Measurements from ENCODE around the gene ZNF516.
"Not testable (repeated sequence)": the region's sequence is repeated elsewhere in the genome, so short reads cannot be mapped to it uniquely, and the experiment has no call there.

ZNF516 gene

DNA sequence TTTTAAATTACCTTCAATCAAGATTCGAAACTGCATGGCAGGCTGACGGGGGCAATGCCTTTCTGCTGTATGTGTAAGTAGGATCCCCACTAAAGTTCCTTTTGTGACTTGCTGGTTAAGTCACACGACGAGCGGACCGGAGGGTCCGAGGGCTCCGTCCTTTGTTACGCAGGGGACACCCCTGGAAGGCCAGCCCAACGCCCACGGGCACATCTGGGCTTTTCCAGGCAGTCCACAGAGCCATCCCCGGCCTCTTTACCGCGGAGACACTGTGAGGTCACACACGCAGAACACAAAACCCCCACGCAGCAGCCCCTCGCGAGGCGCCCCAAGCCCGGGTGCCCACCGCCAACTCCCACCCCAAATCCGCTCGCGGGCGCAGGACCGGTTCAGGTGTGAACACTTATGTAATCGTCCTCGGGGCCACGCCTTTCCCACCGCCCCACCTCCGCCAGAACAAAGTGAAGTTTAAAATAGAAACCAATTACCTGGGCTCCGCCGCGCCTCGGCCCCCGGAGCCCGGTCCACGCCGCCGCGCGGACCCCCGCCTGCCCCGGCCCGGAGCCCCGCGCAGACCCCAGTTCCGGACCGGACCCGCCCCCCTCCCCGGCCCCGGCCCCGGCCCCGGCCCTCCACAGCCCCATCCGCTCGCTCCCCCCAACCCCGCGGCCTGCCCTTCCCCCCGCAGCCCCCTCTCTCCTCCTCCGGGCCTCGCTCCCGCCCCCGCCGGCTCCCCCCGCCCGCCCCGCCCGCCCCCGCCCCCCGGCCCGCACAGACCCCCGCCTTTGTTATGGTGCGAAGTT is 4.2 kb downstream of the ZNF516 start:
- DNase-seq, result peak; percentile 79

DNA sequence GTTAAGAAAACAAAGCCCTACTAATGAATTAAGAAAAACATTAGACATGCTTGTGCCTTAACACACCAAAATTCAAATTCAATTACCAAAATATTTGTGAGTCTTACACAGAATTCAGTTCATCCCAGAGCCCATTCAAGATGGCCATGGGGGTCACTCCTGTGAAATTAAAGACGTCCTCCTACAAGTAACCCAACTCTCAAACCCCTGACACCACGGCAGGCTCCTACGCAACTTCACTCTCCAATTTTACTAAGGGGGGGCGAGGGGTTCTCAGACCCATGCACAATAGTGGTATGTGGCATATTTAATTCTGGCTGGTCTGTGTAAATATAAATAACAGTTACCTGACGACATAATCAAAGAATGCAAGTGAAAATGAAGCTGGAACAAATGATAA is 5.0 kb downstream of the ZNF516 start:
- no peak for DNase-seq

DNA sequence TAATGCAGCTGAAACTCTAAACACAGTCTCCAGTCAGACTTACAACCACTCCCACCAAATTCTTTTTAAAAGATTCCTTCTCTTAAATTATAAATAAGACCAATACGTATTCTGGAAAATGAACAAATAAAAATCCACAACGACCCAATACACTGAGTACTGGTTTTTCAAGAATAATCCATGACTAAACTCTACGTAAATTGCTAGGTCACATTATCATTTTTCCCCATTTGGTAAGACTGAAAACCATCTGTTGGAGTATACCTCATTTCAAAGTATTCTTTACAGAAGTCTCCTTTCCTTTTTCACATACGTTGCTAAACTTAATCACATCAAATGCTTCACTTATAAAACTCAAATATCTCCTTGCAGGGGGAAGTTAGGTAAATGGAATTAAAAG is 6.0 kb downstream of the ZNF516 start:
- DNase-seq, result no peak

DNA sequence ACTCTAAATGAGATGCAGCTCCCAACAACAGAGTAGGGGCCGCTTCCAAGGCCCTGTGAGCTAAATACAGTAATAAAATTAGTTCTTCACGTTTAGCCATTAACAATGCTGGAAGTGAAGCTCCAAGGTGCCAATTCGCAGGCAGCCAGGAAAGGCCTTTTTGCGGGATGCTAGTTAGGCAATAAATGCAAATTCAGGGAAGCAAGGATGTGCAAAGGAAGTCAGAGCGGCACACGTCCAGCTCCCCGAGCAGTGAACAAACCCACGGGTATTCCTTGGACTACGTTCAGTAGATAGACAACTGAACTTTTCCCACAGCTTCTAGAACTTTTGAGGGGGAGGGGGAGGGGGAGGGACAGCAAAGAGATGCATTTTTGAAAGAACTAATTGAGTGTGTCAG is 6.9 kb downstream of the ZNF516 start:
- DNase-seq, result no peak

DNA sequence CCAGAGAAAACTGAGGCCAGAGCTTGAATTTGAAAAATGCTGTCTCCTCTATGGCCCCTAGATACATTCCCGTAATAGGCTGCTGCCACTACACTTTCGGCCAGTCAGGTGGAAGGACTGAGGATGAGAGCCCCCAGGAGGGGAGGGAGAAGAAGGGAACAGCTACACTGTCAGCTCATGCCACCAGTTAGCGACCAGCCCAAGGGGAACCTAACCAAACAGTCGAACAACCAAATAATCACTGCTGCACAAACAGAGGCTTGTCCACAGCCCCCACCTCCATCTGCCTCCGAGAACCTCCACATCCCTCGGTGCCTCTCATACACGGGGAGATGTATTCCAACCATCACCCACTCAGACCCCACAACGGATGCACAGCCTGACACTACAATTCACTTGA is 7.3 kb downstream of the ZNF516 start:
- DNase-seq, result no peak

DNA sequence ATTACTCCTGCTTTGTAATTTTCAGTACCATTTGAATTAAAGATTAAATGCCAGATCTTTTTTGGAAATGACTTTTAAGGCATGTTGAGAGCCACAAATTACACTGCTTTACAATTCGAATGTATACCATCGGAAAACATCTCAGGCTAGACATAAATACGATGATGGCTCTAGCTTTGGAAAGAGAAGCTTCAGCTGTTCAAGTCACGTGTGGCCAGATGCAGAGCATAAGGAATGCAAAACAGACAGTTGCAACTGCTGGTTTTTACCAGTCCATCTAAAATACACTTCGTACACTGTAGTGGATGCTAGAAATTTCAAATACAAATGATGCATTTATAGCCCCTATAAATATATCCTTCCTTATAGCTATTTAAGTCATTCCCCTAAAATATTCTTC is 8.0 kb downstream of the ZNF516 start:
- DNase-seq, result no peak

DNA sequence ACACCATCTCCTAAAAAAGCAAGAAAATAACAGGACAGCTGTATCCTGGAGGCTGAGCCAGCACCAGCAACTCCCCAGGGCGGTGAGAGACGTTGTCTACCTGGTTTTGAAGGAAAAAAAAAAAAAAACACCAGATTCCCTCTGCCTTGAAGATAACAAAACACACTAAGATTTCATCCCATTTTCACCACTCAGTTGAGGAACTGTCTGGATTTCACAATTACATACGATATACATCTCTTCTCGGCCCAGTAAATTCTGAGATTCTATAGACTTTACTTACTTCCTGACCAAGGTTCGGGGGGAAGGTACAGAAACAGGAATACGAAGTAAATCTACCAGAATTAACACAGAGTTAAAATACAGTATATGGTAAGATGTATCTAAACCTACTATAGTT is 8.5 kb downstream of the ZNF516 start:
- no peak for DNase-seq

DNA sequence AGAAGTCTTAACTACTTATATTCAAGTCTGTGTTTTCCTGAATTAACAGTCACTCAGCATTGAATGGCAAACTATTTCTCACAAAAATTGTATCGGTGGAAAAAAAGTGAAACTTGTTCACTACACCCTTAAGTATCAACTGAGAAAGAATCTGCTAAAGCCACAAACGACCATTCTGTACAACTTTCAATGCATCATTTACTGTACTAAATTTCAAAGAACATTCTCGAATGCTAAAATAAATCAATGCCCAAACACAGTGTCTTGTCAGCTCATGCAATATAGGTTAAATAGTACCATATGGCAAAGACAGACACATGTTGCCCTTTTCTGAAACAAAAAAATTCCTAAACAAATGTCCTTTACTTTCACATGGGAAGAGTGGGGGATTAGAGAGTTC is 9.0 kb downstream of the ZNF516 start:
- DNase-seq, result no peak

DNA sequence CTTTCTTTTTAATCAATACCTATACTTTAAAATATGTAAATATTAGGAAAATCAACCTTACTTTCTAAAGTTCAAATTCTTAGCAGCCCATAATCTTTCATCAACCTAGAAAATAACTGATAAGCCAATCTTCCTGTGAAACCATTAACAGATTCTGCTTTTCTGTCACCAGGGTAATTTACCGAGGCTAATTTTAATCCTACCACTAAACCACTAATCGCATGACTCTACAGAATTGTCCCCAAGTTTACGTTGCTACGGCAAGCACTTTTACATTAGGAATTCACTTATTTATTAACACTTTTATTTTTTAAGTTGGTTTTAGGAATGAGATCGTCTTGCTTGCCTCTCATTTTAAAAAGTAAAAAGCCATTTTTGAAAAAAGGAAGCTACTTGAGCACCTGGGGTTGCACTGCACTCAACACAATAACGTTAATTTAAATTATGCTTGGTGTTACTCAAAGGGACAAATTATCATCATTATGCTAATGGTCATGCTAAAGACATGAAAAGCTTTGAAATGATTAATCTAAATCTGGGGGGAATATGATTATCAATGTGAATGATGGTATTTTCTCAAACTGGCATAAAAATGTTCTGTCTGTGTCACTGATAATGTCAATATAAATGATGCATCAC is 10.2 kb downstream of the ZNF516 start:
- no peak for DNase-seq

DNA sequence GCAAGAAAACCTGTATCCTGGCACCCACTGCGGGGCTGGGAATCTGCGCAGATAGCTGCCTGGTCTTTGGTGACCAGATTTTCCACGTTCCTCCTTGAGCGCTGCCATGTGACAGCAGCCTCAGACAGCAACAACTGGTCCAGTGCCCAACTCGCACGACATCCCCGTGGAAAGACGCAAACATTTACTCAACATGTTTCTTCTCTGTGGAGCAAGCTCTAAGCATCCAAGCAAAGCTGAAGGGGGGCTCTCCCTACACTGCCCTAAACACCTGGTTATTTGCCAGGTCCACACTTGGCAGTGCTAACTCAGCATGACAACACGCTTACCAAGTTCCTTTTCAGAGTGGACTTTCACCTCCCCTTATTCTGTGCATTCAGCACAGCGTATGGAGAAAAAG is 11.3 kb downstream of the ZNF516 start:
- no peak for DNase-seq

DNA sequence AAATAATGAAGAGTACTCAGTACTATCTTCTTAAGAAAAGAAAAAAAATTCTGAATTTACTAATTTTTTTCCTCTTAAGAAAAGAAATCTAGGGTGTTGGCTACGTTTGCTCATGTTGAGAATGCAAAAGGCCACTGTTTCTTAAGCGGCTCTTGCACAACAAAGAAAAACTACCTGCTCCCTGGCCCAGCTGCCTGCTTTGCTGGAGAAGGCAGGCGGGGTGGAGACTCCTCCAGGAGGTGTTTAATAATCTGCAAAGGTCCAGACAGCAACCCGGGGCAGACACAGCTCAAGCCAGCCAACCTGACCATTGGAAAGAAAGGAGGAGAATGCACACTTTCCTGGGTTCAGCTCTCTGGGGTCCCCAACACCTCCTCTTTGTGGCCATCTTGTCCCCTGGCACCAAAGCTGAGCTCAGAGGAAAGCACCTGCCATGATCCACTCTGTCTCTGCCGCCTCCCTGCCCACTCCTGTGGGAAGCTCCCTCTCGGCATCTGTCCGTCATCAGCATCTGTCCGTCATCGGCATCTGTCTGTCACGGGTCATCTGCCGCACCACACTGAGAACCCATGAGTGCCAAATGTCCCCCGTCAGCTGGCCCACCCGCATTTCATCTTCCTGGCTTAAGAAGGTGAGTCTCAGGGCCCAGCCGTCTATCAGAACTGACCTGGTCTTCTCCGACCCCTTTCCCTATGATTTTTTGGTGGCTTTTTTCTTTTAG is 11.9 kb downstream of the ZNF516 start:
- DNase-seq, result no peak

DNA sequence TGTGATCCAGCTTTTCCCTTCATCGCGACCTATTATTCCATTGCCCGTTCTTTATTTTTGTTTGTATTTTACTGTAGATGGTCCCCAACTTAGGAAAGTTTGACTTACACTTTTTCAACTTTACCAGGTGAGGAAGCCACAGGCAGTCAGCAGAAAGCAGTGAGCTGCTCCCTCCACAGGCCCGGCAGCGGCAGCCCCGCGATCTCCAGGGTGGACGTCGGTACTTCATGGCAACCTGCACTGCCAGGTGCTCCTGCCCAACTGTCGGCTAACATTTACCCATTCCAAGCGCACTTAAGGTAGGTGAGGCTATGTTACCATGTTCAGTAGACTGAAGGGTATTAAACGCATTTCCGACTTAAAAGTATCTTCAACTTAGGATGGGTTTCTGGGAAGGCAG is 12.8 kb downstream of the ZNF516 start:
- DNase-seq, result no peak

DNA sequence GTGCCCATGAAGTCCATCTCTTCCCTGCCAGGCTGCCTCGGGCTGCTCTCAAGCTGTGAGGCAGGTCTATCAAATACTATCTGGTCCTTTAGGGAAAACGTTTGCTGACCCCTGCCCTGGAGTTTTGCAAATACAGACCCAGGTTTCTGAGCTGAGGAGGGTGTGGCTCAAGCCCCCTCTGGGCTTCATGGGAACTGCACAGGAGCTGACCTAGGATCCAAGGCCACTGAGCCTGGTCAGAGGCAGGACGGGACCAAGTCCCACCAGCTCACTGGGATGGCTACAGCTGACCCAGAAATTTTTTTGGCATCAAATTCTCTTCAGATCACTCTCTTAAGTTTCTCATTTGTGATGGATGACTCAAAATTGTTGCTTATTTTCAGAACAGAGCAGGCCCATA is 14.1 kb downstream of the ZNF516 start:
- peak; percentile 24 for DNase-seq

DNA sequence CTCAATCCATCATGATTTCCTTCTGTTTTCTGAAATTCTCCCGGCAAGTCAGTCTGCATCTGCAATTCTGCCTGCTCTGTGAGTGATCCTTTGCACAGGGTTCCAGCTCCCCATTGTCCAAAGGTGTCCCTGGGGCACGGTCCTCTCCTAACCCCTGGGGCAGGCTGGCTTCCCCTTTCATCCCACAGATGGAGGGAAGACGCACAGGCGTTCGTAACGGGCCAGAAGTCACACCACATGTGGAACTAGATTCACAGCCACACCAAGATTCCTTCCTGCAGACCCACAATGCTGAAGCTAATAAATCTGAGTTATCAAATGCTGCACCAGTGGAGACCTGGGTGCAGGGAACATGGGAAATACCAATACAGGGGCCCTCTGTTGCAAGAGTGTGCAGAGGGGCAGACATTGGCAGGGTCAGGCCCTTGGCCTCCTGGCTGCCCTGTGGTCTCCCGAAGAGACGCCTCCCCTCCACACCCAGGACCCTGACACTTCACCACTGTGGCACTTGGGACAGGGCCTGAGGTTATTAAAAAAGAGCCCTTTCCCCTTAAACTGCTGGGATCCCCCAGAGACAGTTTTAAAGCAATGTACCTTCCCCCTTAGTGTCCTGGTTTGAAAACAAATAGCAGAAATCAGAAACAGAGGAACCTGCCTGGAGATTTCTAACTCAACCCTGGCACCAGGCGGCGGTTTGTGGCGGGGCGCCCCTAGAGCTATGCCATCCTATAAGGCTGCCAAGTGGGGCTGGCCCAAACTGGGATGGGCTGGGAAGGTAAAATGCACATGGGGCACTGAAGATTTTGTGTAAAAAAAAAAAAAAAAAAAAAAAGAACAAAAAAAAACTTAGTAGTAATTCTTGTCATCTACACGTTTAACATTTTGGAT is 15.4 kb downstream of the ZNF516 start:
- no peak for DNase-seq

DNA sequence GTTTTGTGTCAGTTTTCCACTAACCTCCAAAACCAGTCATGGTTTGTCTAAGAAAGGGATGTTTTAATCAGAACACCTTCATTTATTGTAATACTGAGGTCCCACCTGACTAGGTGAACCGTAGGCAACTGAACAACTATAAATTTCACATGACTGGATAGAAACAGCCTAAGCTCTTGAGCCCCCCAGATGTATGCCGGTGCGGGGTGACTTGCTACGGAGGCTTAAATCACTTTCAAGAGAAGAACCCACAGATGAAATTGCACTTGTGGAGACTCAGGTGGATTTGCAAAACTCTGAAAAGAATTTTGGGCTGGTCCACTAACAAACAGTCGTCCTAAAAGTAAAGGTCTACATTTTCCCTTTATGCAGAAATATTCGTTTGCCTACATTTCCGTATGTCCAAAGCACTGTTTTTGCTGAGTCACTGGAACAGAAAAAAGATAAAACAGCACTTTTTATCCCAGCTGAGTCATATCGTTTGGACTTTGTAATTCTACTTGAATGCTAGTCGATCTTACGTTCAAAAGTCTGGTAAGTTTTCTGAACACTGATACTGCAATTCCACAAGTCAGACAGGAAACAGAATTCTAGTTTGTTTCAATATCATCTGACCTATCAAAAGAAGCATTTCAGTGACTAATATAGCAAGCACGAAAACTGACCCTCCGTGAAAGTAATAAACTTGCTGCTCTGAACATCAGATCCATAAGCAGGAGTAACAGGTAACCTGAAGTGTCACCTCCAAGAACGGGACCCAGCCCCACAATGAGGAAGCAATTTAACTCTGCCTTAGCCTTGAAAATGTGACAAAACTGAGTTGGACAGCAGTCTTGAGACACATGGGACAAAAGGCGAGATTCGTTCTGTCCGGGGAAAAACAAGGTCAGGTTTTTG is 18.1 kb downstream of the ZNF516 start:
- peak; percentile 42 for DNase-seq

DNA sequence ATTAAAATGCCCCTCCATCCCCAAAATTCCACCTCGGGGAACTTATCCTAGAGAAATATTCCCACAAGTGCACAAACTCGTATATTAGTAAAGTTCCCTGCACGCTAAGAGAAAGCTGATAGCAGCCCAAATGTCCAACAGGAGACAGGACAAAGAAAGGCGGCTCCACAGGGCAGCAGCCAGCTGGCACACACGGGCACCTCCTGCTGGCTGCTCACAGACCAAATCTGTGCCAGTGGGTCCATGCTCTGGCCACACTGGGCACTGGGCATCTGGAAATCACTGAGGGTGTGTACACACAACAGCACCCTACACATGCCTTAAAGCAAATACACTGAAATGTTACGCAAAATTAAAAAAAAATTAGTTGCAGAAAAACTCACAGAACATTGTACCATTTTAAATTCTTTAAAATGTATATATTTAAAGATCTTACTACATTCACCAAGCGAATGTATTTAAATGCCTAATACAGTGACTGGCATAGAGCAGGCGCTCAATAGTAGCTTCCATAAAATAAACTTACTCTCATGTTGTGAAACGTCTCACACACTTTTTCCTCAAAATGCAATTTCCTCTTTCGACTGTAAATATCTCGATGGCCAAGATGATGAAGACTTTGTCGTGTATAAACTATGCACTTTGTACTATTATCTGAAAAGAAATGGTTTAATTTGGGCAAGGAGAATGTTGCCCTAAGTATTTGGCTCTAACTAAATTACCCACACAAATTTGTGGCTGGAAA is 19.4 kb downstream of the ZNF516 start:
- no peak for DNase-seq

DNA sequence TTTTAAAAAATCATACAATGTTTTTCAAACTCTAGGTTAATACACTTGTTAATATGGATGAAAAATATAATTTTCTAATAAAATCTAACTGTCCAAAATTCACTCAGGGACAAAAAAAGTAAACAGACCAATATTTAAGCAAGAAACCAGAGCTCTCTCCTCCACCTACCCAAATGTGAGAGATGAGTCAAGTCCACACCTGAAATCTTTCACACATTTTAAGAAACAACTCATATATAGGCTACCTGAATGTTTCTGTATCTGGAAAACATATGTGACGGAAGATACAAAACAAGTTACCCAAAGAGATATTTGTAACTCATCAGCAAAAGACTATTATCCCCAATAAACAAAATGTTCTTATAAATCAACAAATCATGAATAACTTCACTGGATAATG is 20.2 kb downstream of the ZNF516 start:
- DNase-seq, result no peak

DNA sequence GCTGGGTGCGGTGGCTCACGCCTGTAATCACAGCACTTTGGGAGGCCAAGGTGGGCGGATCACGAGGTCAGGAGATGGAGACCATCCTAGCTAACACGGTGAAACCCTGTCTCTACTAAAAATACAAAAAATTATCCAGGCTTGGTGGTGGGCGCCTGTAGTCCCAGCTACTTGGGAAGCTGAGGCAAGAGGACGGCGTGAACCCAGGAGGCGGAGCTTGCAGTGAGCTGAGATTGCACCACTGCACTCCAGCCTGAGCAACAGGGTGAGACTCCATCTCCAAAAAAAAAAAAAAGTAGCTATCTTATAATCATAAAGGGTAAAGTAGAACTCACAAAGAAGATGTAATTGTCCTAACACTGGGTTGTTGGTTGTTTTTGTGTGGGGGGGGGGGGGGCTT is 21.5 kb downstream of the ZNF516 start:
- not testable (repeated sequence) for DNase-seq

DNA sequence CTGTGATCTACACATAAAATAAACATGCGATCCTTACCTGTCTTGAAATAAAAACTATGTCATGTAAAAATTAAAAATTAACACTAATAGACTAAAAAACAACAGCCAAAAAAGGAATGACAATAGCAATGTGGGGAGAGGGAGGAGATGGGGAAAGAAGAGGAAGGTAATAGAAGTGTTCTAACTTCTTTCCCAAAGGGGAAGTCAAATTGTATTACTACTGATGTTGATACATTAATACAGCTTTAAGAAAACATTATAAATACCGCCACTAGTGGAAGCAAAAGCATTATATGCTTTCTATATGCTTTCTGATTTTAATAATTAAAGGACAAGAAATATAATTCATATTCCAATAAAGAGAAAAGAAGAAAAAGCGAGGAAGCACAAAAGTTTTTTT is 22.2 kb downstream of the ZNF516 start:
- no peak for DNase-seq

DNA sequence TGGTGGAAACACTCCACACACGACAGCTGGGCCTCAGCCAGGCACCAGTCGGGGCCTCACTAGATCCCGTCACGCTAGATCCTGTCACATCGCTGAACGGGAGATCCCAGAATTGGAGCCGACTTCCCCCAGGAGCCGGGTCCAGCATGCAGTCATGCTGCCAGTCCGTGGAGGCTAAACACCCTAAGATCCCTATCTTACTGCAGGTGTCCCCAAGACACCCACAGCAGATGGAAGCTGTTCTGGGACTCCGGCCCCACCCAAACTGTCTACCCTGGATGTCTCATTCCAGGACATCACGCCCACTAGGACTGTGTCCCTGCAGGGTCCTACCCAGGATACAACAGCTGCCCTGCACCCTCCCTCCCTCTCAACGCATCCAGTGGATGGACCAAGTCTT is 23.4 kb downstream of the ZNF516 start:
- DNase-seq, result no peak
